NCI-H146 (cell line): ENCODE data around the gene TRIM49D1.
"Not testable (repeated sequence)": the region's sequence is repeated elsewhere in the genome, so short reads cannot be mapped to it uniquely, and the experiment has no call there.

Experiments
- DNase-seq: peaks from one replicate; lab custom pipeline; 2025; lab: John Stamatoyannopoulos, UW

Gene TRIM49D1, protein sequence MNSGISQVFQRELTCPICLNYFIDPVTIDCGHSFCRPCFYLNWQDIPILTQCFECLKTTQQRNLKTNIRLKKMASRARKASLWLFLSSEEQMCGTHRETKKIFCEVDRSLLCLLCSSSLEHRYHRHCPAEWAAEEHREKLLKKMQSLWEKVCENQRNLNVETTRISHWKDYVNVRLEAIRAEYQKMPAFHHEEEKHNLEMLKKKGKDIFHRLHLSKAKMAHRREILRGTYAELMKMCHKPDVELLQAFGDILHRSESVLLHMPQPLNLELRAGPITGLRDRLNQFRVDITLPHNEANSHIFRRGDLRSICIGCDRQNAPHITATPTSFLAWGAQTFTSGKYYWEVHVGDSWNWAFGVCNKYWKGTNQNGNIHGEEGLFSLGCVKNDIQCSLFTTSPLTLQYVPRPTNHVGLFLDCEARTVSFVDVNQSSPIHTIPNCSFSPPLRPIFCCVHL

DNA sequence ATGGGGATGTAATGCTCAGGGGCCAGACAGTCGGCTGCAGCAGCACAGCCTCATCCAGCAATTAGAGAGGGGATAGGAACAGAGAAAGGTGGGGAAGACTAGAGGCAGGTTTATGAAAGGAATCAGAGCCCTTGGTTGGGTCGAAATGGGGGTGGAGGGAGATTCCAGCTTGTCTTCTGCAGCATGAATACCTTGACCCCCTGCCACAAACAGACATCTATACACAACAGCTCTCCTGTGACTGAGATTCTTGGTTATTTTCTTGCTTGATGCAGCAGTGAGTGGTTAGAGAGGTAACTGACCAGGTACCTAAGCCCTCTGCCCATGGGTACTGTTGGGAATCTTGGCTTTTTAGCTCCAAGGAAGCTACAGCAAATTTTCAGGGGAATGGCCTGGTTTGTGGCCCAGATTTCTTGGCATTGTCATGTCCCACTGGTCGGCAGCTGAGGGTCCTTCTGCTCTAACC lies at the start of gene TRIM49D1:
TRIM49D1 (minus strand) TSS at position 51 of the 466 bp plus-strand sequence. CDS start 4,535 bp downstream, outside the sequence.
- no peak for DNase-seq

DNA sequence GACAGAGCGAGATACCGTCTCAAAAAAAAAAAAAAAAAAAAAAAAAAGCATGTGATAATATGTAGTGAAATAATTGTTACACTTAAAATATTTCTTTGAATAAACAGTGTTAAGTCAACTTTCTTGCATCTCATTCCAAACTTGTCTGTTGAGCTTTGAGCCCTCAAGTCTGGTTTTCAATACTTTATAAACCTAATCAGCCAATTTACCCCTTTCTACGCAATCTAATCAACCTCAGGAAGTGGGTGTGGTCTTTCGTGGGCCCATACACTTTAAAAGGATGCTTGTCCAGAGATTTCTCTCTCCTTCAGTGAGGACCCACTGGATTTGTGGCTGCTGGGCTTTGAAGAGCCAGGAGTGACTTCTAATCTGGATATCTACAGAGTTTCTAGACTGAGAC lies 43.7 kb upstream of the TRIM49D1 start, which contains the start of gene TRIM64:
TRIM64 (plus strand) TSS at position 301 of the 400 bp plus-strand sequence. CDS start 2,467 bp downstream, outside the sequence.
- DNase-seq: not testable (repeated sequence)

DNA sequence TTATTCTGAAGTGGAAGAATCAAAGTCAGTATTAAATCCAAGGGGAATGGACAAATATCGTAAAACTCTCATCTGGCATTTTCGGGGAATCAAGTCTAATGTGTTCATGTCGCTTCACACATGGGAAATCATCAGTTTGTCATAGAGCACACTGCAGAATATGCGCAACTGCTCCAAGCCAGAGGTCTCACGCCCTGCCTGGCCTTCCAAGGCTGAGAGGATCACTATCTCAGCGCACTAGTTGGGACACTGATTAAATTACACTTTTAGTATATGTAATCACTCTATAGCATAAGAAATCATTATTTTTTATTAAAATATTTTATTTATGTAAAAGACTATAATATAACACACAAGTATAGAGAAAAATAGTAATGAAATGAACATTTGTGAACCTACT lies 38.8 kb upstream of the TRIM49D1 start:
- not testable (repeated sequence) for DNase-seq

- not testable (repeated sequence) for DNase-seq
These were observed 1.7 kb upstream of the TRIM49D1 start, which contains the start of gene TRIM49D2 for GRCh38 chr11:89923764-89924163. TSS of gene TRIM49D2 (plus strand) at chr11:89924064. CDS start at chr11:89926762, 2,698 bp downstream.

GRCh38 chr11:89900809-89901208 lies 21.2 kb downstream of the TRIM49D1 start:
- DNase-seq: not testable (repeated sequence)

DNA sequence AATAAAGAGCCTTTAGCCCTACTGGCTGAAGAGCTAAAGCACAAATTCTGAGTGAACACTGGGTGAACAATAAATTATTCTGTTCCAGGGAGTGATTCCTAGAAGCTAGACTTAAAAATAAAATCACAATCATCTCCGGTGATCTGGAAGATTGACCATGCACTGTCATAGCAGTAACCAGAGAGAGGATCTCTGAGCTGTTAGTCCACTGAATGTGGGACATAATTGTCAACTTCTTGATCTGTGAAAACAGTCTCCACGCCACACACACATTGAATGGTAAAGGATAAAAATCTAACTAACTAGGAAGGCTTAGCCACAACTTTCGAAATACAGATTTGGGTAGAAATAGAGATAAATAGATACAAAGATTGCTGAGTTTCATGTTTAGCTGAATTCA lies 28.8 kb downstream of the TRIM49D1 start:
- DNase-seq: not testable (repeated sequence)

- not testable (repeated sequence) for DNase-seq
These were observed 44.5 kb downstream of the TRIM49D1 start for GRCh38 chr11:89877511-89877910.

GRCh38 chr11:89872588-89872987 lies 49.5 kb downstream of the TRIM49D1 start:
- not testable (repeated sequence) for DNase-seq

- not testable (repeated sequence) for DNase-seq
These were observed 56.8 kb downstream of the TRIM49D1 start for GRCh38 chr11:89865223-89865622.

DNA sequence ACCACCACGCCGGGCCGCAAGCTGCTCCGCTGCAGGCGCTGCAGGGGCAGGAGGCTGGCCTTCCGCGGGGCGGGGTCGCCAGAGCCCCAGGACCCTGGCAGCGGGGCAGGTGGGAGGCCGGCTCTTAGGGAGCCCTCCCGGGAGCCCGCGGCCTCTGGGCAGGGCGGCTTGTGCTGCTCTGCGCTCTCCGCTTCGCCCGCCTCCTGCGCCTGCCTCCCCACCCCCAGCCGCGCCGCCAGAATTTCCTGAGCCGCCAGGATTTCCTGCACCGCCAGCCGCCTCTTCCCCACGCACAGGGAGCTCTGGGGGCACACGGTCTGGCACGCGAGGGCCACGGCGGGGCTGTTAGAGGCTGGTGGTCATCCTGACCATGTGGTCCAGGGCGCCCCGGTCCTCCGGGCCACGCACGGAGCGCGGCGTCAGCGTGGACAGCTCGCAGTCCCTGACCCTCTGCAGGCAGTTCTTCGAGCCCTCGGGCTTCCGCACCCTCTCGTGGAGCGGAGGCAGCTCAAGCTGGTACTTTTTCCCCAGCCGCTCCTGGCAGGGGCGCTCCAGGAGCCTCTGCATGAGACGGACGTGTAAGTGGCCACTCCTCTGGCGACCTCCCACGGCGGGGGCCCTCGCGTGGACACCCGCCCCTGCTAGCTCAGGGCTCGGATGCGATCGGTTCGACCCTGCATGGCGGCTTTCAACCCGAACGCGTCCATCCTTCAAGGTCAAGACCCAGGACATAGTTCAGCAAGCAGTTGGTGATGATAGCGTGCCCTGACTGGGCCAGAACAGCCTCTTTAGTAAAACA lies 57.9 kb downstream of the TRIM49D1 start:
- DNase-seq: not testable (repeated sequence)
